K562 (cell line): ENCODE measurements around the gene HRAS. TPM values are rescaled to one million over a fixed set of nuclear protein-coding genes. Genes with fewer than 3 reads are reported as not detected.

Source experiments
- CBFA2T3 ChIP-seq: fragments of 450-650 bp; IDR thresholded peaks from 2 replicates; pipeline ENCODE4 v1.6.1; 2017
- CBX8 ChIP-seq: fragments of 200-600 bp; sonication (generic); IDR thresholded peaks from 2 replicates; pipeline ENCODE4 v1.6.1; 2012; ENCODE audit warnings: borderline replicate concordance, mixed run types, low read depth, mild to moderate bottlenecking, moderate library complexity, mixed read lengths, low read length, control low read depth, inconsistent platforms; ENCODE audit not compliant: poor library complexity, severe bottlenecking; ENCODE audit errors: extremely low read depth
- CXXC5 ChIP-seq: fragments of 250-450 bp; sonication (Bioruptor Pico); IDR thresholded peaks from 2 replicates; pipeline ENCODE4 v1.8.0; 2022; ENCODE audit warnings: inconsistent platforms, mild to moderate bottlenecking, moderate library complexity
- DACH1 ChIP-seq: fragments of 450-650 bp; IDR thresholded peaks from 2 replicates; pipeline ENCODE4 v1.6.1; 2018; ENCODE audit not compliant: partially characterized antibody
- DMBX1 ChIP-seq: fragments of 250-450 bp; sonication (Bioruptor Pico); IDR thresholded peaks from 2 replicates; pipeline ENCODE4 v1.8.0; 2022; ENCODE audit warnings: inconsistent platforms, mild to moderate bottlenecking, moderate library complexity, borderline replicate concordance
- EGR1 ChIP-seq: fragments of 450-650 bp; conservative IDR thresholded peaks from 2 replicates; pipeline ENCODE4 v1.6.1; 2017; ENCODE audit warnings: mild to moderate bottlenecking
- ELF1 ChIP-seq: fragments of 200-800 bp; sonication (Bioruptor generic); IDR thresholded peaks from 2 replicates; pipeline ENCODE4 v1.6.1; 2016; ENCODE audit warnings: missing genetic modification characterization, missing compliant biosample characterization
- FOS ChIP-seq: IDR thresholded peaks from 3 replicates; pipeline ENCODE4 v1.6.1; 2011; ENCODE audit not compliant: insufficient read length; ENCODE audit errors: extremely low read depth
- GATA2 ChIP-seq: sonication (generic); formaldehyde crosslinking; IDR thresholded peaks from 2 replicates; pipeline ENCODE4 v1.4.0; 2020; ENCODE audit warnings: mild to moderate bottlenecking, missing genetic modification reagents
- GTF2B ChIP-seq: IDR thresholded peaks from 2 replicates; pipeline ENCODE4 v1.6.1; 2011; ENCODE audit not compliant: insufficient read length; ENCODE audit errors: extremely low read depth
- HDAC6 ChIP-seq: IDR thresholded peaks from 2 replicates; pipeline ENCODE4 v1.6.1; 2012; ENCODE audit warnings: low read depth, mild to moderate bottlenecking, control low read depth, inconsistent platforms, low read length, moderate library complexity
- ID3 ChIP-seq, 2 experiments: fragments of 250-450 bp in 1 of 2; fragments of 450-650 bp in 1 of 2; sonication (Bioruptor Pico) in 1 of 2; IDR thresholded peaks; 2 replicates each; pipeline versions ENCODE4 v1.6.1 to v1.8.0; 2016 to 2021; ENCODE audit warnings: mild to moderate bottlenecking in 2 of 2, moderate library complexity in 2 of 2, missing compliant biosample characterization in 1 of 2, missing genetic modification characterization in 1 of 2
- MAFG ChIP-seq: fragments of 450-650 bp; conservative IDR thresholded peaks from 2 replicates; pipeline ENCODE4 v1.6.1; 2016; ENCODE audit warnings: missing genetic modification characterization, missing compliant biosample characterization
- MYNN ChIP-seq, 2 experiments: sonication (generic); formaldehyde crosslinking in 1 of 2; IDR thresholded peaks; 2 replicates each; pipeline versions ENCODE4 v1.5.0 to v1.6.1; 2016 to 2020; ENCODE audit warnings: antibody characterized with exemption in 1 of 2, missing genetic modification reagents in 1 of 2
- PRPF4 ChIP-seq: fragments of 200-400 bp; formaldehyde crosslinking; IDR thresholded peaks from one replicate; pipeline ENCODE4 v1.6.1; 2017; ENCODE audit warnings: low read length, low read depth, mild to moderate bottlenecking; ENCODE audit not compliant: insufficient read depth, poor library complexity, severe bottlenecking
- RERE ChIP-seq: sonication (generic); formaldehyde crosslinking; IDR thresholded peaks from 2 replicates; pipeline ENCODE4 v1.8.0; 2023; ENCODE audit warnings: missing genetic modification reagents, mild to moderate bottlenecking, borderline replicate concordance
- SRSF7 ChIP-seq: fragments of 200-400 bp; formaldehyde crosslinking; optimal IDR thresholded peaks from 2 replicates; pipeline ENCODE3; 2017; ENCODE audit warnings: mild to moderate bottlenecking, low read depth, low read length
- ZNF347 ChIP-seq: fragments of 450-650 bp; formaldehyde crosslinking; IDR thresholded peaks from 2 replicates; pipeline ENCODE4 v1.4.0; 2020; ENCODE audit warnings: low read depth, mild to moderate bottlenecking, moderate library complexity
- ZNF584 ChIP-seq: fragments of 200-800 bp; sonication (Bioruptor generic); IDR thresholded peaks from 2 replicates; pipeline ENCODE4 v1.6.1; 2016; ENCODE audit warnings: low read depth, mild to moderate bottlenecking, missing genetic modification characterization, missing compliant biosample characterization
- ZNF780A ChIP-seq: fragments of 250-450 bp; sonication (Bioruptor Pico); IDR thresholded peaks from 2 replicates; pipeline ENCODE4 v1.5.0; 2021; ENCODE audit warnings: mild to moderate bottlenecking
- ZNF830 ChIP-seq: fragments of 250-450 bp; sonication (Bioruptor Pico); IDR thresholded peaks from 2 replicates; pipeline ENCODE4 v1.5.0; 2021; ENCODE audit warnings: mild to moderate bottlenecking
- polyA plus RNA-seq, 8 experiments: library from polyadenylated mRNA; depleted of rRNA in 4 of 8; stranded (reverse) in 5 of 8; unstranded in 3 of 8; fragments of >200 nt; fragmentation: Nextera tagmentation in 2 of 8; fragmentation: Illumina TruSeq in 1 of 8; extraction: Ambion mirVana in 2 of 8; extraction: Trizol in 1 of 8; gene quantifications; 2 replicates each; pipeline versions ENCODE4 v1.2.1 to v1.2.3, GENCODE V29; 2011 to 2014; ENCODE audit warnings: inconsistent platforms in 1 of 8, missing spikeins in 1 of 8
- total RNA-seq, 7 experiments: library from RNA; depleted of rRNA in 6 of 7; stranded (reverse); fragments of >200 nt in 6 of 7; fragmentation: Illumina TruSeq in 2 of 7; extraction: Trizol in 2 of 7; gene quantifications; 2 replicates each; pipeline versions ENCODE4 v1.2.1 to v1.2.3, GENCODE V29; 2011 to 2021; ENCODE audit warnings: low replicate concordance in 1 of 7

HRAS gene
- total and polyA plus RNA-seq, 9 of the 15 experiments (the other 6 are each of a cell fraction or from before 2014, with no cell fraction given): 2.8 to 73.5 (median 29.6) TPM

- TF ChIP-seq ZNF584 (CRISPR knock-in tag) (no peak), ID3 (CRISPR knock-in tag; IDR thresholded peaks at IDR 0.05) (no peak), ID3 (tag; IDR thresholded peaks at IDR 0.05) (0 out of 2 replicates have a peak, but pooled peaks have one; percentile 51), CXXC5 (CRISPR knock-in tag) (peak; percentile 82), FOS (no peak), CBFA2T3 (0 out of 2 replicates have a peak, but pooled peaks have one; percentile 9), SRSF7 (no peak), DMBX1 (no peak), ZNF347 (CRISPR knock-in tag) (no peak), MYNN (IDR thresholded peaks at IDR 0.05) (no peak), MYNN (CRISPR knock-in tag; IDR thresholded peaks at IDR 0.05) (no peak), GTF2B (no peak), EGR1 (peak; percentile 64), RERE (CRISPR knock-in tag) (no peak), ZNF780A (CRISPR knock-in tag) (no peak), MAFG (tag) (no peak), PRPF4 (peak; percentile 57), ZNF830 (CRISPR knock-in tag) (peak; percentile 92), HDAC6 (no peak), DACH1 (peak; percentile 1), GATA2 (CRISPR knock-in tag) (no peak), ELF1 (tag) (peak; percentile 94), CBX8 (no peak)
Observed at GRCh38 chr11:506238-506994, 29.0 kb downstream of the HRAS start (continued).
